Measurements from ENCODE around the gene CHRNA4. TPM values are rescaled to one million over a fixed set of nuclear protein-coding genes. Genes with fewer than 3 reads are reported as not detected.

The CHRNA4 gene
- total and polyA plus RNA-seq, 7 donors: 0.01 to 0.41 (median 0.24) TPM; not detected in 4

- WGBS, 3 donors: 83 to 90% (median 89%) methylated on average over 6 to 8 of the region's 8 CpGs
- ATAC-seq (no peak), DNase-seq (peak; percentile 10 to 27)
- H3K27me3 ChIP-seq (ENCODE audit: insufficient read depth in 3 of 3, low read length in 2 of 3): peaks cover 0 to 64% (median 11%) of the 10 kb centered on the region in 3 donors
- H3K27ac ChIP-seq: no peak overlapping the region
- H3K9me3 ChIP-seq: no peaks in the 10 kb centered on the region
- TF ChIP-seq CTCF (IDR thresholded peaks at IDR 0.05): no peak
- no peak overlapping the region for H3K4me3 ChIP-seq
- H3K4me1 ChIP-seq: no peaks in the 10 kb centered on the region
- intact Hi-C loops (cut with DNase I): no loop called here
- H3K36me3 ChIP-seq (ENCODE audit: insufficient read depth in 1 of 2, low read depth in 1 of 2): no peaks in the 10 kb centered on the region
These were observed 35.4 kb downstream of the CHRNA4 start for GRCh38 chr20:63325554-63326313.

GRCh38 chr20:63325021-63325471, 36.1 kb downstream of the CHRNA4 start:
- H3K9me3 ChIP-seq: no peaks in the 10 kb centered on the region
- no peaks in the 10 kb centered on the region for H3K36me3 ChIP-seq (ENCODE audit: insufficient read depth in 1 of 2, low read depth in 1 of 2)
- WGBS, 3 donors: 86 to 87% (median 86%) methylated on average over 10 of the region's 10 CpGs
- peaks cover 0 to 70% (median 9%) of the 10 kb centered on the region in 3 donors for H3K27me3 ChIP-seq (ENCODE audit: insufficient read depth in 3 of 3, low read length in 2 of 3)
- no peak overlapping the region for H3K4me3 ChIP-seq
- no peaks in the 10 kb centered on the region for H3K4me1 ChIP-seq
- DNase-seq: peak; percentile 5 to 8
- no peak overlapping the region for H3K27ac ChIP-seq
- intact Hi-C loops (cut with DNase I): no loop called here
- no peak for TF ChIP-seq CTCF (IDR thresholded peaks at IDR 0.05)
- no peak for ATAC-seq

- Histone ChIP-seq H3K4me1 (no peaks in the 10 kb centered on the region), H3K27ac (no peak overlapping the region), H3K4me3 (no peak overlapping the region), H3K36me3 (ENCODE audit: insufficient read depth in 1 of 2, low read depth in 1 of 2) (no peaks in the 10 kb centered on the region), H3K9me3 (no peaks in the 10 kb centered on the region), H3K27me3 (ENCODE audit: insufficient read depth in 3 of 3, low read length in 2 of 3) (peaks cover 0 to 67% (median 0%) of the 10 kb centered on the region in 3 donors)
- 64 to 69% (median 66%) methylated on average over 18 of the region's 18 CpGs for WGBS, 3 donors
- TF ChIP-seq CTCF (IDR thresholded peaks at IDR 0.05): no peak
- DNase-seq (no peak), ATAC-seq (no peak)
- intact Hi-C loops (cut with DNase I): no loop called here
These were observed 37.7 kb downstream of the CHRNA4 start for GRCh38 chr20:63323357-63323981.

GRCh38 chr20:63322933-63323273, 38.2 kb downstream of the CHRNA4 start:
- WGBS, 3 donors: 19 to 36% (median 20%) methylated on average over 15 of the region's 15 CpGs
- H3K27ac ChIP-seq: no peak overlapping the region
- H3K4me3 ChIP-seq: no peak overlapping the region
- intact Hi-C loops (cut with DNase I): no loop called here
- no peaks in the 10 kb centered on the region for H3K9me3 ChIP-seq
- no peak for DNase-seq
- no peaks in the 10 kb centered on the region for H3K4me1 ChIP-seq
- no peak for ATAC-seq
- TF ChIP-seq CTCF (IDR thresholded peaks at IDR 0.05): no peak
- H3K36me3 ChIP-seq (ENCODE audit: insufficient read depth in 1 of 2, low read depth in 1 of 2): no peaks in the 10 kb centered on the region
- peaks cover 0 to 67% (median 0%) of the 10 kb centered on the region in 3 donors for H3K27me3 ChIP-seq (ENCODE audit: insufficient read depth in 3 of 3, low read length in 2 of 3)

Data from psoas muscle (tissue), 8 donors.